GM21619 (cell line): ENCODE measurements around the gene HYAL2.
"Not testable (repeated sequence)": the region's sequence is repeated elsewhere in the genome, so short reads cannot be mapped to it uniquely, and the experiment has no call there.

Experiments
- ATAC-seq: cut with Tn5 transposase; IDR thresholded peaks from one replicate; pipeline ENCODE4 v1.9.1; 2021; ENCODE audit not compliant: unreplicated experiment

Gene HYAL2

DNA sequence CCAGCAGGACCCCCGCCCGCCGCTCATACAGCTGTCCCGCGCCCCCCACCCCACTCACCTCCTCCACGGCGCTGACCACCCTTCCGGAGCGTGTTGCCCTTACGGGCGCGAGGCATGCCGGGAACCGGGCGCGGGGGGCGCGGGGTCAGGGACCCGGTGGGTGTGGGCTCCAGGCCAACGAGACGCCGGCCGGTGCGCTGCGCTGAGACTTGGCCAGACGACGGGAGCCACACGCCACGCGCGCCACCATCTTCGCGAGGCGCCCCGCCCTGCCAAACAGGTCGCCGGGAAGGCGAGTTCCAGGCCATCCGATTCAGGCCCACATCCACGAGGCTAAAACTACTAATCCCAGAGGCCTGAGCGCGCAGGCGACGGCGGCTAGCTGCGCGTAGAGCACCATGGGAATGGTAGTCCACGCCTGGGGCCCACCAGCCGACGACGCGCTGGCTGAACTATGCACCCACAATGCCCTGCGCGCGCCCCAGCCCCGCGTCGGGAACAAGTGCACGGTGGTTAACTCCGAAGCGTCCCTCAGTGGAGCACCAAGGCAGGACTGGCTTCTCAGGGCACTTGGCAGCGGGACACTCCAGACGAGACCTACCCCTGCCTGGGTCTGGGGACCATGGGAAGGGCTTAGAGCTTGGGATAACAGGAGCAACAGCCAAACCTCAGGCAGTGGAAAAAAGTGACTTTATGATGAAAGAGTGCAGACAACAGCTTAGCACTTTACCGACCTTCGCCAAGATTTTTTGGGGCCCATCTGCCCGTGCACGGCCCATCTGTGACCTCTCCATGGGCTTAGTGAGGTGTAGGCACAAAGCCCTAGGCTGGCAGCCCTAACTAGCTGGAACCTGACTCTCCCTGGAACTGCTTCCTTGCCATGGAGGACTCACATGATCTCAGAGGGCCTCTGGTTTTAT is 30.1 kb downstream of the HYAL2 start, which contains the start of gene IFRD2:
Gene IFRD2 (minus strand): TSS at position 271 of the 920 bp plus-strand sequence. CDS start 155 bp downstream, at position 116.
- peak; percentile 91 for ATAC-seq

DNA sequence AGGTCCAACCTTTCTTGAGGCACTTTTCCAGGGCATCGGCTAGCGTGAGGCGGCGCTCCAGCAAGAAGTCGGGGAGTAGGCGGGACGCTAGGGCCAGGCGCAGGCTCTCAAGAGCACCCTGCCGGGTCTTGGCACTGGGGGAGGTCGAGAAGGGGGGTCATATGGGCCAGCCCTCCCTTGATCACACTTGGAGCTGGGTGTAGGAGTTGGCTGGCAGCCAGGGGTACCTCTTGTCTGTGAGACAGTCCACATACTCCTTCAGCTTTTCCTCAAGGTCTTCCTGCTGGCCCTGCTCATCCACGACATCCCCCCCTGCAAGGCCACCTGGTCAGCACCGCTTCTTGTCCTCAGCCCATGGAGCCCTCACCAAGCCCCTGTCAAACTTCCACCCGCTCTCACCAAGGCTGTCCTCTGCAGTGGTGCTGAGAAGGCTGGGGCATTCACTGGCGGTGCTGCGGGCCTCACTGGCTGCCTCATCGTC is 32.3 kb downstream of the HYAL2 start:
- no peak for ATAC-seq

DNA sequence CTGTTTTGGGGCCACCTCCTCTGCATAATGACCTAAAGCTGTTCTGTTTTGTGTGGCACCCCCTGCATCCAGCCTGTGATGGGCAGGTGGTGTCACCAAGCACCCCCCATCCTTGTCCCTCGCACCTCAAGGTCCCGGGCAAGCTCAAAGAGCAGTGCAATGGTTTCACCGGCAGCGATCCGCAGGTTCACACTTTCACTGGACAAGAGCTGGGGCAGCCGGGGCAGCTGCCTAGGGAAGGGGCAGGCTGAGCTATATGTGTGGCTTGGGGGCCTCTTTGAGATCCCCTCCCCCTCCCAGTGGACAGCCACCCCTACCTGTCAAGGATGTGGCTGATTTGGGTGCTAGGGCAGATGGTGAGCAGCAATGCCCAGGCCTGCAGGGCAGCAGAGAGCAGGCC is 33.4 kb downstream of the HYAL2 start:
- ATAC-seq: no peak

GRCh38 chr3:50288387-50289007 is 34.0 kb downstream of the HYAL2 start:
- ATAC-seq: no peak

DNA sequence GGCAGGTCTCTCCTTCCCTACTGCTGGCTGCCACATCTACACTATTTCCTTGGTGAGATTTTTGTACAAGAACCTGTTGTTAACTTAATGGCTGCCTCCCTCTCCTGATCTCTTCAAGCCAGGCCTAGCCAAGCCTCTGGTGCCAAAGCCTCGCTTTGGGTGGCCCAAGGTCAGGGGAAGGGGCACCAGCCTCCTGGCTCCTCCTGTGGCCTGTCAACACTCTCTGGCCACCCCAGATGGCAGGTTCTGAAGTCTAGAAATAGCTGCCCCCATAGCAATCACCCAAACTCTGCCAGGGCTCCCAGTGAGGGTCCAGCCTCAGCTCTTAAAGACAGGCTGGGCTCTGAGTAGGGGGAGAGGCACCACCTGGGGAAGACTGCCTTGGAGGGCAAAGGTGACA is 35.3 kb downstream of the HYAL2 start:
- no peak for ATAC-seq

- no peak for ATAC-seq
Measured at GRCh38 chr3:50286322-50287227, 36.0 kb downstream of the HYAL2 start.

DNA sequence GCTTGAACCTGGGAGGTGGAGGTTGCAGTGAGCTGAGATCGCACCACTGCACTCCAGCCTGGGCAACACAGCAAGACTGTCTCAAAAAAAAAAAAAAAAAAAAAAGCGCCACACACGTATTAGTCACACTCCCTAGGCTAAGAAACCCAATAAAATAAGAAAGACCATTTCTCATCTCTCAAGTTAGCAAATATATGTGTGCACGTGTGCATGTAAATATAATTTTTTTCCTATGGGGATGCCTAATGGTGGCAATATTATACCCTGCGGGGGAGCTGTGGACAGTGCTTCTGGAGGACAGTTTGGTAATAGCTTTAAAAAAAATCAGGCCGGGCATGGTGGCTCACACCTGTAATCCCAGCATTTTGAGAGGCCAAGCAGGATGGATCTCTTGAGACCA is 38.4 kb downstream of the HYAL2 start:
- not testable (repeated sequence) for ATAC-seq

DNA sequence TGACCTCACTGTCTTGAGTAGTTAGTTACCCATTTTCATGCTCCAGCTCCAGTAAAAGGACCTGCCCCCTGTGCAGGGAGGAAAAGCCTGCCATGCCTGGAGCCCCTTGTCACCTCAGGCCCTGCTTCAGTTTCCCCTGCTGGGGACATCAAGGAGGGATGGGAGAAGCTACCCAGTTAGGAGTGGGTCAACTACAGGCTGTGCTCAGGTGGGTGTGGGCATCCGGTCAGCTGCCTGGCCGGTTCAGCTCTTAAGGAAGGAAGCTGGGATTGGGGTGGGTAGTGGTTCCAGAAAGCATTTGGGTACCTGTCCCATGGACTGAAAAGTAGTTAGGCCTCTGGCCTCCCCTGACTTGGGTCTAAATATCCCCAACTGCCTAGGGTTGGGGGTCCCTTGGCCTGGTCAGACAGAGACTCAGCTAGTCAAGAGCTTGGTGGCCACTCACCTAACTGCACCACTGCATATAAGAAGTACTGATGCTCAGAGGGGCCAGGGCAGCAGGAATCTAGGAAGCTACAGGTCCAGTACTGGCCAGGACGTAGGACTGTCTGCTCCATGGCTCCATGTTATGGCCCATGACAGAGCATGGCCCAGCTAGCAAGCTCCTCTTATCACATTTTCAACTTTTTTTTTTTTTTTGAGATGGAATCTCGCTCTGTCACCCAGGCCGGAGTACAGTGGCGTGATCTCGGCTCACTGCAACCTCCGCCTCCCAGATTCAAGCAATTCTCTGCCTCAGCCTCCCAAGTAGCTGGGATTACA is 43.1 kb downstream of the HYAL2 start:
- no peak for ATAC-seq

GRCh38 chr3:50278880-50279224 is 43.7 kb downstream of the HYAL2 start, which contains the start of gene LSMEM2:
Gene LSMEM2 (plus strand): TSS chr3:50279087. CDS start chr3:50279114, 27 bp downstream.
- no peak for ATAC-seq

- no peak for ATAC-seq
Measured at GRCh38 chr3:50278123-50278879, 44.2 kb downstream of the HYAL2 start.

- ATAC-seq: no peak
Measured at GRCh38 chr3:50276762-50277101, 45.8 kb downstream of the HYAL2 start.

- ATAC-seq: no peak
Measured at GRCh38 chr3:50275996-50276761, 46.4 kb downstream of the HYAL2 start.

DNA sequence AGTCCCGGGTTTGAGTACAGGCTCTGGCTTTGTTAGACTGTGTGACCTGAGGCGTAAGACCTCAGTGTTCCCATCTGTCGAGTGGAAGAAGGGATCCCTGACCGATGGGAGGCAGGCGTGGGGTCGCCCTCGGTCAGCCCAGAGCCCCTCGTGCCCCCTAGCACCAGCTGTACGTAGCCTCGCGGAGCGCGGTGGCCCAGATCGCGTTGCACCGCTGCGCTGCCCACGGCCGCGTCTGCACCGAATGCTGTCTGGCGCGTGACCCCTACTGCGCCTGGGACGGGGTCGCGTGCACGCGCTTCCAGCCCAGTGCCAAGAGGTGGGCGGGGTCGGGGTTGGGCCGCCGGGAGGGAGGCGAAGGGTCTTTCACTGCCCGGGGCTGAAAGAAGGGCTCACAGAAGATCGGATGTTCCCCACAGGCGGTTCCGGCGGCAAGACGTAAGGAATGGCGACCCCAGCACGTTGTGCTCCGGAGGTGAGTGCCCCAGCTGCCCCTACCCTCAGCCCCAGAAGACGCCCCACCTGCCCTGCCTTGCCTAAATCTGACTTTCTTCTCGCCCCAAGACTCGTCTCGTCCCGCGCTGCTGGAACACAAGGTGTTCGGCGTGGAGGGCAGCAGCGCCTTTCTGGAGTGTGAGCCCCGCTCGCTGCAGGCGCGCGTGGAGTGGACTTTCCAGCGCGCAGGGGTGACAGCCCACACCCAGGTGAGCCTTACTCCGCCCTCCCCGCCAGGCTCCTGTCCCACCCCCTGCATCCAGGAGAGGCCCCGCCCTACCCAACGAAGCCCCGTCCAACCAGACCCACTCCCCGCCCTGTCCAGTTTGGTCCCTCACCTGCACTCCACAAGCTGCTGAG is 47.2 kb downstream of the HYAL2 start:
- no peak for ATAC-seq

DNA sequence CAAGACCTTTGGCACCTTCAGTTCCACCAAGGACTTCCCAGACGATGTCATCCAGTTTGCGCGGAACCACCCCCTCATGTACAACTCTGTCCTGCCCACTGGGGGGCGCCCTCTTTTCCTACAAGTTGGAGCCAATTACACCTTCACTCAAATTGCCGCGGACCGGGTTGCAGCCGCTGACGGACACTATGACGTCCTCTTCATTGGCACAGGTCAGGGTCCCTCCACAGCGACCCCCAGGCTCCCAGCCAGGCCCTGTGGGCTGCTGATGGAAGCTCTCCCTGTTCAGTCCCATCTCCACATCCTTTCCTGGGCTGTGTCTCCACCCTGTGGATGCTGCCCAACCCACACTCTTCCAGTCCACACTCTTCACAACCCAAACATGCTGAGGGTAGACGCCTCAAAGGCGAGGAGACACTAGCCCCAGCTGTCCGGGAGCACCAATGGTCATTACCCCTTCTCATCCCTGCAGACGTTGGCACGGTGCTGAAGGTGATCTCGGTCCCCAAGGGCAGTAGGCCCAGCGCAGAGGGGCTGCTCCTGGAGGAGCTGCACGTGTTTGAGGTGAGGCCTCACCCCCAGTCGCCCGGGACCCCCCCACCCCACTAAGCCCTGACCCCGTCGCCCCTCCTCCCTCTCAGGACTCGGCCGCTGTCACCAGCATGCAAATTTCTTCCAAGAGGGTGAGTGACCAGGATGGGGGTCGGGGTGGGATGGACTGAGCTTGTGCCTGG is 48.0 kb downstream of the HYAL2 start:
- no peak for ATAC-seq

- no peak for ATAC-seq
Measured at GRCh38 chr3:50273689-50274065, 48.9 kb downstream of the HYAL2 start.

DNA sequence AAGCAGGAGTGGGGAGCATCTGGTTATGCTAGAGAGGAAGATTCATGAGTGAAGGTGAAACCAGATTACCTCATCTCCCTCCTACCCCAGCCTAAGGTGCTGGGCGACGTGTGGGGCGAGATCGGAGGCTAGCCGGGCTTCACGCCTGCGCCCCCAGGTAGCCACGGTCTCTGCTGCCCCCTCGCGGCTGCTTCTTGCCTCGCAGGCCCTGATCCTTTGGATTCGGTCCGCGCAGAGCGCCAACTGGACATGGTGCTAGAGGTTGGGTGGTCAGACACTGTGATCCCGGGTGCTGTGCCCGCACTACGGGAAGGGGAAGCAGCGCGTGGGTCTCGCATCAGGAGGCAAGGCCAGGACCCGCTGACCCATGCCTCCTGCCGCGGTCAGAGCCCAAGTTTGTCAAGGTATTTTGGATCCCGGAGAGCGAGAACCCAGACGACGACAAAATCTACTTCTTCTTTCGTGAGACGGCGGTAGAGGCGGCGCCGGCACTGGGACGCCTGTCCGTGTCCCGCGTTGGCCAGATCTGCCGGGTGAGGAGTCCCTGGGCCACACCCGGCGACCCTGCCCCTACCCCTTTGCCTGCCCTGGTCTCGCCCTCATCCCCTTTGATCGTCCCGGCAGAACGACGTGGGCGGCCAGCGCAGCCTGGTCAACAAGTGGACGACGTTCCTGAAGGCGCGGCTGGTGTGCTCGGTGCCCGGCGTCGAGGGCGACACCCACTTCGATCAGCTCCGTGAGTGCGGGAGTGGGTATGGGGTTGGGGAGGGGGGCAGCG is 49.4 kb downstream of the HYAL2 start:
- ATAC-seq: peak; percentile 77

DNA sequence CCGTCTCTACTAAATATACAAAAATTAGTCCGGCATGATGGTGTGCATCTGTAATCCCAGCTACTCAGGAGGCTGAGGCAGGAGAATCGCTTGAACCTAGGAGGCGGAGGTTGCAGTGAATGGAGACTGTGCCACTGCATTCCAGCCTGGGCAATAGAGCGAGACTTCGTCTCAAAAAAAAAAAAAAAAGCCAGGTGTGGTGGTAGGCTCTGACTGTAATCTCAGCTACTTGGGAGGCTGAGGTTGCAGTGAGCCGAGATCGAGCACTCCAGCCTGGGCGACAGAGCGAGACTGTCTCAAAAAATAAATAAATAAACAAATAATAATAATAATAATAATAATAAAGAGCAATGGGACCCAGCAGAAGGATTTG is 50.0 kb downstream of the HYAL2 start:
- not testable (repeated sequence) for ATAC-seq
